Pulmonary artery endothelial cell (primary cell): Measurements from ENCODE around the gene OFD1. TPM values are rescaled to one million over a fixed set of nuclear protein-coding genes. Genes with fewer than 3 reads are reported as not detected.

Source experiments
- DNase-seq: peaks from one replicate; pipeline ENCODE4 v3.0.0-alpha.2; 2011; ENCODE audit warnings: low read depth, low spot score
- total RNA-seq: library from RNA; depleted of rRNA; stranded (reverse); fragments of >200 nt; gene quantifications from 2 replicates; pipeline ENCODE4 v1.2.3, GENCODE V29; 2014

The OFD1 gene
- total RNA-seq, 1 donor from 2014 or later: 6.7 TPM

DNA sequence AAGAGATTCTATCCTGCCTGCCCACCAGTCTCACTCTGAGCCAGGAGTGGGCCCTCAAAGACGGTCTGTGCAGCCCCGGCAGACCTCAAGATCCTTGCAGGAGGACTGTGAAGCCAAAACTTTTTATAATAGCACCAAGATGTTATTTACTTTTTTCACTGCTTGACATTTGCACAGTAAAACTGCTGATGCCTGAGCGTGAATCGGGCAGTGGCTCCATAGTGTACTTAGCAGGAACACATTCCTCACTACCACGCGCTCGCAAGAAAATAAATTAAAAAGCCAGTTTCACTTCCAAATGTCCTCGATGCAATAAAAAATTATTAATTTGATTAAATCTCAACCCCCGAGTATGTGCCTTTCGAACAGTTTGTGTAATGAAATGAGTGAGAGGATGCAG, 59.9 kb downstream of the OFD1 start:
- no peak for DNase-seq

DNA sequence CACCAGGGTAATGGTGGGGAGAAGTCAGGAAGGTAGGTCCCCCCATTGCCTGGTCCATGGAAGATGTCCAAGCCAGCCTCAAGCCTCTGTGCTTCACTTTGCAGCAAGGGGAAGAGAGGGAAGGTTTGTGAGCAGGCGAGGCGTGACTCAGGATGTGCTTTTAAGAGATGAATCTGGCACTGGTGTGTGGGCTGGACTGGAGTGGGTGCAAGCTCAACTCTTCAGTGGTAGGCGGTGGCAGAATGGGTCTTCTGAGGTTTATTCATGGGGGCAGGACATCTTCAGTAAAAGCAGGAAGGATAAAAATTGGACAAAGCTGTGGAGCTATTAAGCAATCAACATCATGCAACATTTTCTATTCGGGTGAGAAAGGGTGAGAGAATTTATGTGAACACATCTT, 63.0 kb downstream of the OFD1 start:
- DNase-seq: no peak

DNA sequence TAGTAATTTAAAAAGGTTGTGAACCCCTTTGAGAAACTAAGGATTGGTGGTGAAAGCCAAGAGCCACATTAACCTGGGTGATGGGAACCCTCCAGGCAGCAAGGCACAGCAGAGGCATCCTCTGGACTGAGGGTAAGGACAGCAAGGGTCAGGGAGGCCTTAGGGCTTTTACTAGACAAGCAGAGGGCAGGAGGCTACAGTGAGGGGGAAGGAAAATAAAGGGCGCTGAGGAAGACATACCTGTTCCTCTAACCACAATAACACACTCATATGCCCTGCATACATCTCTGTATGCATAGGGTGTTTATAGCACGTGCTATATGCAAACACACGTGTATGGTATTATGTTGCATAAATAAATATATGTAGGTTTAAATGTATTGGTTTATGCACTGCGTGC, 63.6 kb downstream of the OFD1 start:
- no peak for DNase-seq

DNA sequence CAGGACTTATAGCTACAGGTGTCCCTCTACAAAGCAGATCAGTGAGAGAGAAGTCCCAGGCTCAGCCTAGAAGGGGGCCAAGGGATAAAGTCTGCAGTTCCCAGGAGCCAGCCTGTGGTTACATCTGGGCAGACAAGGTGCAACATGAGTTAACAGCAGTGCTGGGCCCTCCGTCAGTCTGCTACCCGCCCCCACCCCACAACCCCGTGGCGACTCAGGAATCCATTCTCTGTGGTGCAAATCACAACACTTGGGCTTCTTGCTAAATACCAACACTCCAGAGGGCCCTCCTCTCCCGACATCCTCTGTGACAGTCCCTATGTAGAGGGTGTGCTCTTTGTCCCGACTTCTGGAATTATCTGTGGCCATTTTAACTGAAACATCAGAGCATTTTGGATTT, 68.6 kb downstream of the OFD1 start:
- DNase-seq: no peak

DNA sequence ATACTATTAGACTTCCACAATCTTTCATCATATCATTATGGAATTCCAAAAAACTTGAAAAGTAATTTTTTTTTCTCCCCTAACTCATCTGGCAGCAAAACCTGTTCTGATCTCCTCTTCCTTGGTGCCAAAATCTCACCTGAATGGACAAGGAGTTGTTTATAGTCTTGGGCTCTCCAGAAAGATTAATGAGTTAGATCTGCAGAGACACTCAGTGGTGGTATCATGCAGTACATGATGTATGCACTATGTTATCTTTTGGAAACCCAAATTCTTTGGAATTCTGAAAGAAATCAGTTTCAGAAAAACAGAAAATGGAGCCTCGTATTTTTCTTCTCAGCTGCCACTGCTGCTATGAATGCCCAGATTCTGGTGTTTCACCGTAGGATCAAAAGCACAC, 70.7 kb downstream of the OFD1 start:
- DNase-seq: no peak

DNA sequence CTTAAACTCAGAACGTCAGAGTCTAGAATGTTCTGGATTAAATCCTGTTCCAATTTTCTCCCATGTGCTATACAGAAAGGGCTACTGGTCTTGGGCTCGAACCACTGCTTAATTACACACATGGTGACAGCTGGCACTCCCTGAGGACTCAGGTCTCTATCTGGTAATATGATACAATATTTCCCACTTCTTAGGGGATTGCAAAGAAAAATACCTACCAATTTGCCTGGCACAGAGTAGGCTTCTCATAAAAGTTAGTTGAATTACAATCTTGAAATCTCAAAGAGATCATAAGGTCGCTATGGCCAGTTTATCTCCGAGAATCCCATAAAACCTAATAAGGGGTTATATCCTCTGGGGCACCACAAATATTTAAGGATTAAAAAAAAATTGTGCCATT, 73.7 kb downstream of the OFD1 start:
- DNase-seq: no peak

DNA sequence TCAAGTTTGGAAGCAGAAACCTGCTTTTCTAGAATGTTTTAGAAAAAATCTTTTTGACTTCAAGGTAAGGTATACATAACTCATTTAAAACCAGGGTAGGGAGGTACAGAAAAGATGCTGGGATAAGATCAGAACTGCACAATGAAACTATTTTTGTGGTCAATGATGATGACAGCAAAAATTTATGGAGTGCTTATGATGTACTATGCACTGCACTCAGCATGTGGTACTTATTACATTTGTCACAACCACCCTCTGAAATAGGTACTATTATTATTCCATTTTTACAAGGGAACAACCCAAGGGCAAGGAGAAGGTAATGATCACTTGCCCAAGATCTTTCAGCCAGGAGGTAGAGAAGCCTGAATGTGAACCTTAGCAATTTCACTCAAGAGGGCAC, 74.3 kb downstream of the OFD1 start:
- DNase-seq: no peak

DNA sequence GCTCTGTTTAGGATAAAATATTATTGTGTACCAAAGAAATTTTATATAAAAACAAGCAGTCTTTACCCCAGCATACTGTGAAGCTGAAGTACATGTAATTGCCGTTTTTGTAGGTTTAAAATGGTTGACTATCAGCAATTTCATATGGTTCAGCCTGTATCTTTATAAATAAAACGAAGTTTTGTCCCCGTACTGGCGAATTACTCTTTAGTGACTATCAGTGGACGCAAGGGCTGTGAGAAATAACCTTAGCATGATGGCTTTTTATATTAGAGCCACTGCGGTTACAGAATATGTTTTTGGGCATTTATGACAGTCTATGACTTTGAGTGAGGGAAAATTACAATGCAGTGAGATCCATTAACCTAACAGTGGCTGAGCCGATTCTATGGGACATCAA, 81.1 kb downstream of the OFD1 start:
- DNase-seq: no peak

DNA sequence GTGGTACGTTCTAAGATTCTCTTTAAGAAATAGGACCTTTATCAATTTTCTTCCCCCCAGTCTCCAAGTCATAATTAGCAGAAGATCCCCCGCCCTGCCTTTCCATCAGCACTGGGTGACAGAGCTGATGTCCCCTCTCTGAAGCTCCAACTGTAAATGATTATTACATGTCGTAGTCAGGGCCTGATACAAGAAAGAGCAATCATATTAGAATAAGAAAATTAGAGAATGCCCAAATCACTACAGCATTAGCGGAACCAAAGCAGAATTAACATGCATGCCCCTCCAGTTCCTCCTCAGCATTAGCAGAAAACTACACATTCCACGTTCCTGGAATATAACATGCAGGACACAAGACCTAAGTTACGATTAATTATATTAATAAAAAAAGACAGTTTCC, 81.6 kb downstream of the OFD1 start:
- DNase-seq: no peak

DNA sequence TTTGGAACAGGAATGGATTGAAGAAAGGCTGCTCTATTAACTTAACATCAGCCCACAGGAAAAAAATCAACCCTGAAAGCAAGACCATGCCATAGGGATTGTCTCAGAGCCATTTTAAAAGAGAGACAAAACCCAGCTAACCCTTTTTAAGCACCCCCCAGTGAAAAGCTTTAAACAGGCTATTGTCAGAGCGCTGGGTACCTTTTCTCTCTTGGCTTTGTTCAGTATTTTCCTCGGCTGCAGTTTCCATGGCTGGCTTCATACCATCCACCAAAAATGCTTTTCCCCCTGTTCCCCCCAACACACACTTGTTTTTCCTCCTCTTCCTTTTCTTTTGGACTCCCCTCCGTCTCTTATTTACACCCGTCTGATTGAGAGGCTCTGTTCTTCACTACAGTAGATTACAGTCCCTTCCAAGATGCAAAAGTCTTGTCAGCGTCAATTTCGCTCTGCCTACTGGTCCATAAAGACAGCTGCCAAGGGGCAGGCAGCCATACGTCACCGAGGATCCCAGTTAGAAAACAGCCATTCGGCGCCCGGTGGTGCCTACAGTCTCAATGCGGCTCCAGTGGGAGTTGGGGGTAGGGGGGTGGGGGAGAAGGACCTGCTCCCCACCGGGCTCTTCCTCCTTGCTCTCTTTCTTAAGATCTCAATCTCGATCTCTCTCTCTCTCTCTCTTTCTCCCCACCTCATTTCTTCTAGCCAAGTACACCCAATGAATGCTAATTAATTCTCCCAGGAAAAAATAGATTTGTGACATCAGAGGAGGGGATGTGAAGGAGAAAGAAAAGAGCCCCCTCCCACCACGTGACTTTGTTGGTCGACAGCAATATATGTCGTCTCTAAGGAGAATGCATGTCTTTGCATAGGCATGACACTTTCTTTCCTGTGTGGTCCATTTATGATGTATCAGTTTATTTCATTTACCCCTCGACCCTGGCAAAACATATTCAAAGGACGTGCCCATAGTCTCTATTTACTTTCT, 82.4 kb downstream of the OFD1 start, which contains the start of gene GPM6B:
Gene GPM6B (minus strand): TSS at position 451 of the 985 bp plus-strand sequence. CDS start 189 bp downstream, at position 262.
- DNase-seq: no peak

Other genes starting within 250 kb of the OFD1 start
- not detected in 2 replicates for gene EGFL6, start 165.1 kb upstream of the OFD1 start, total RNA-seq
- gene TCEANC, start 81.6 kb upstream of the OFD1 start, total RNA-seq: 0.99 and 1.3 TPM in 2 replicates
- 17.7 and 23.5 TPM in 2 replicates for gene RAB9A, start 45.6 kb upstream of the OFD1 start, total RNA-seq
- gene TRAPPC2, start 128 bp upstream of the OFD1 start, total RNA-seq: 8.6 and 10.2 TPM in 2 replicates
- 1.1 and 2.2 TPM in 2 replicates for gene GPM6B, start 82.3 kb downstream of the OFD1 start, total RNA-seq